Activated gamma-delta T cell treated with anti-CD3 and anti-CD28 coated beads, Interleukin-2, amount 50 U/mL, for 16 hours (primary cell): ENCODE measurements around the gene RNF25.
"Not testable (repeated sequence)": the region's sequence is repeated elsewhere in the genome, so short reads cannot be mapped to it uniquely, and the experiment has no call there.

Experiments used
- DNase-seq: peaks from one replicate; pipeline ENCODE4 v3.0.0-alpha.2; 2020; ENCODE audit warnings: low read depth

The RNF25 gene, protein sequence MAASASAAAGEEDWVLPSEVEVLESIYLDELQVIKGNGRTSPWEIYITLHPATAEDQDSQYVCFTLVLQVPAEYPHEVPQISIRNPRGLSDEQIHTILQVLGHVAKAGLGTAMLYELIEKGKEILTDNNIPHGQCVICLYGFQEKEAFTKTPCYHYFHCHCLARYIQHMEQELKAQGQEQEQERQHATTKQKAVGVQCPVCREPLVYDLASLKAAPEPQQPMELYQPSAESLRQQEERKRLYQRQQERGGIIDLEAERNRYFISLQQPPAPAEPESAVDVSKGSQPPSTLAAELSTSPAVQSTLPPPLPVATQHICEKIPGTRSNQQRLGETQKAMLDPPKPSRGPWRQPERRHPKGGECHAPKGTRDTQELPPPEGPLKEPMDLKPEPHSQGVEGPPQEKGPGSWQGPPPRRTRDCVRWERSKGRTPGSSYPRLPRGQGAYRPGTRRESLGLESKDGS

GRCh38 chr2:218671654-218672566 lies at the start of gene RNF25, which contains the start of gene STK36:
TSS of gene RNF25 (minus strand) at chr2:218672002. CDS start at chr2:218671970, 32 bp downstream.
TSS of gene STK36 (plus strand) at chr2:218672086. CDS start at chr2:218672830, 744 bp downstream.
- DNase-seq = peak; percentile 72

DNA sequence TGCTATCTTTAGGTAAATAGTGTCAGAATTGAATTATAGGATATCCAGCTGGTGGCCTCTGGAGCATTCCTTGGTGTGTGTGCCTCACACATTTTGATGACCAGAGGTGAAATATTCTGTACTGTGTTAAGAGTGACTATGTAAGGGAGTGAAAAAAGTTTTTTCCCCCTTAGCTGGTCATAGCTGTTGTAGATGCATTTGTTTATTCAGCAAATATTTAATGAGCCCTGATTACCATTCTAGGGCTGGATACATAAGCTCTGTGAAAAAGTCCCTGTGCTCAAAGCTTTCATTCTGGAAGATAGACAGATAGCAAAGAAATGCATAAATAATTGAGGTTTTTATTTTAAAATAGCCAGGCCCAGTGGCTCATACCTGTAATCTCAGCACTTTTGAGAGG lies 49.7 kb upstream of the RNF25 start:
- DNase-seq = no peak

DNA sequence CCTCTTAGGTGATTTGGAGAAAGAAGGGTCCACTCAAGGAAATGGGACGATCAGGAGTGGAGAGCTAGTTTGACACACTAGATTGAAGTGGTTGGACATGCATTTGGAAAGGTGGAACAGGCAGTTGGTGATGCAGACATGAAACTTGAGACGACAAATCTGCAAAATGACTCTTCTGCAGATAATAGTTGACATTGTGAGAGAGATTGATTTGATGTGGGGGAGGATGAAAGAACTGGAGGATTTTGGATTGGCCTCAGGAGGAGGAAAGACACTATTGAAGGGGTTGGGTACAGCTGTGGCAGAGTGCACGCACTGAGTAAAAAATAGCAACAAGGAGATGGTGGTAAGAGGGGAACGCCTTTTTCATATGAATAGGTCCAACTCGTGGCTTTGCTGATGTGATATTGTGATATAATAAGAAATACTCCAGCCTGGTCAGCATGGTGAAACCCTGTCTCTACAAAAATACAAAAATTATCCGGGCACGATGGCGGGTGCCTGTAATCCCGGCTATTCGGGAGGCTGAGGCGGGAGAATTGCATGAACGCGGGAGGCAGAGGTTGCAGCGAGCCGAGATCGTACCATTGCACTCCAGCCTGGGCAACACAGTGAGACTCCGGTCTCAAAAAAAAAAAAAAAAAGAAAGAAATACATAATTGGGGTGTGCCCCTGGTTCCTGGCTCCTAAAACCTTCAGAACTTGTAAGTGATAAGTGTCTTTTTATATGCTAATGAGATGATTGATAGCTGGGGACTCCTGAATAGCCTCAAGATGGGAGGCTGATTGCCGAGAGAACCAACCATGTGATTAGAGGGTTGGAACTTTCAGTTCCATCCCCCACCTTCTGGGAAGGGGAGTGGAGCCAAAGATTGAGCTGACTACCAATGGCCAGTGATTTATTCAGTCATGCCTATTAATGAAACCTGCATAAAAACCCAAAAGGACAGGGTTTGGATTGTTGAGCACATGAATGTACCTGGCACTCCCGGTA lies 48.5 kb upstream of the RNF25 start:
- DNase-seq = no peak

DNA sequence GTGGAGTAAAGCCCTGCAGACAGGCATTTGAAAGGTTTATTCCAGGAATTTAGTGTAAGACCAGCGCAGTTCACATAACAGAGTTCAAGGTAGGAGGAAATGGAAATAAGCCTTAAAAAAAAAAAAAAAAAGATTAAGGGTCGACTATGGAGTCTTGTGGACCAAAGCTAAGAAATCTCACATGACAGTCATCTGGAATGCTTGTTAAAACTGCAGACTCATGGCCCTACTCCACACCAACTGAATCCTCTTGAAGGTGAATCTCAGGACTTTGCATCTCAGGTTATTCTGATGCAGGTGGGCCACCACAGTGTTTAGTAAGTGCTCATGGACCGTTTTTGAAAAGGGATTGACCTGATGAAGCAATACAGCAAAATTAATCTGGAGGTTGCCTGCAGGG lies 47.7 kb upstream of the RNF25 start:
- DNase-seq = no peak

GRCh38 chr2:218718058-218718457 lies 46.3 kb upstream of the RNF25 start:
- no peak for DNase-seq

- DNase-seq = no peak
These were observed 45.5 kb upstream of the RNF25 start for GRCh38 chr2:218717262-218717661.

DNA sequence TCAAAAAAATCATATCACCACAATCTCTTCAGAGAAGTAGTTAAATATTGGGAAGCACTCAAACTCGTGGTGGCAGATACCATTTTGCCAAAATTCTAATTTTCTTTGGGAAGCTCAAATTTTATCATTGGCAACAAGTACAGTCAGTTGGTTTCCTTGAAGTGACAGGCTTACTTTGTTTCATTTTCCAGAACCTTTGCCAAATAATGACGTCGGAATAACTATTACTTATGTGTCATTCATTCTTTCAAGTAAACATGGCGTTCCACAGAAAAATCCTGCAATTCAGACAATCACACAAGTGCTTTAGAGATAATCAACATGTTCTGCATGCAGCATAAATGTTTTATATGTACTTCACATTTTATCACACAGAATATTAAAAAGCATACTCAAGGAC lies 44.3 kb upstream of the RNF25 start:
- no peak for DNase-seq

DNA sequence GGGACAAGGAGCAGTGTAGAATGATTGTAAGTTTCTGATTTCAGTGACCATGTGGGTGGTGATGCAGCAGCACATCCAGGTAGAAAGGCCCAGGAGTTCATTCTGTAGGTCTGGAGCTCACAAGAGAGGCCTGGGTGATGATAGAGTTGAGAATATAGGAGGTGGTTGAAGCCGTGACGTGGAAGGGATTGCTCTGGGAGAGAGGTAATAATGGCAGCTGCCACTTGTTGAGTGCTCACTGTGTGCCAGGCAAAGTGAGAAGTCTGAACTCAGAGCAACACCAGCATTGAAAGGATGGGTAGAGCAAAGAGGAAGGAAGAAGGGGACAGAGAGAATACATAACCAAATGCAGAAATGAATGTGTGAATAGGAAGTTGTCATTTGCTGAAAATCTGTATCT lies 42.1 kb upstream of the RNF25 start:
- no peak for DNase-seq

DNA sequence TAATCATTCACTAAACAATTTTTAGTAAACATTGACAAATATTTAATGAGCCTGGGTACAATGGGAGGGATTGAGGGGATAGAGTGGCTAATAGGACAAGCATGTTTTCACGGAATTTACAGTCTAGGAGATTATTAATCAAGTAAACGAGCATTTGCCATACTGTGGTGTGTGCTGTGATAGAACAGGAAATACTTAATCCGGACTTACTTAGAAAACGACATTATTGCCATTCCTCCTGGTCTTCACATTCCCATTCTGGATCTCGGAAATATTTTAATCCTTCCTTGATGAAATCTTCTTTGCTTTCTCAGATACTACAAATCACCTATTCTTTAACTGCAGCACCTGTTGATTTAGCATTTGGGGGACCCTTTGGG lies 39.7 kb upstream of the RNF25 start:
- DNase-seq = no peak

DNA sequence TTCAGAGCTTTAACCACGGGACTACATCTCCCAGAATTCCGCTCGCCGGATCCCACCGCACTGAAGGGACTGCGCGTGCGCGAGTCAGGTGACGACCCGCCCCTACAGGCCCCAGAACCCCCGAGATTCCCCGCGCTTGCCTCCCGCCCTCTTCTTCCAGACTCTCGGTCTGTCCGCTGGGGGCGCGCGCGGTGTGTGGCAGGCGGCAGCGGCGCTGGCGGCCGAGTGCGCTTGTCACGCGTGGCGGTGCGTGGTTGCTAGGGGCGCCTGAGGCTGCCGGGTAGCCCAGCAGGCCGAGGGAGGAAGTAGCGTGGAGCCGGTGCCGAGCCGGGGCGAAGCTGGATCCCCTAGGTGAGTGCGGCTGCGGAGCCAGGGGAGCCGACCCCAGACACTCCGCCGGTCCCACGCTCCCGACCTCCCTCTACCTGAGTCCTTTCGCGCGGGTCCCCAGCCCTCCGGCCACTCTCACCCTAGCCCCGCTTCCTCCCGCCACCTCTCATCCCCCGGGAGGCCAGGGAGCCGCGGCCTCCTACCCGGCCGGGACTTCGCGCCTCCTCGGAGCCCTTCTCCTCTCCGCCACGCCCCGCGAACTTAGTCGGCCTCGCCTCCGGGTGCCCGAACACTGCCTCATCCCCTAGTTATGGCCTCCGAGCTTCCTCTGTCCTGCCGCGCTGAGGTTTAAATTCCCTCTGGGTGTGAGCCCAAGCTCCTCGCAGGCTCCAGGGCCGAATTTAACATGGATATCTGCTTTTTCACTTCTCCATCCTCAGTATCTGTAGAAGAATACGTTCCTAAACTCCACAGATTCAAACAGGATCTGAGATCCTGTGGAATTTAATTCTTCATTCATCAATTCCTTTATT lies 39.1 kb upstream of the RNF25 start, which contains the start of gene TTLL4:
Gene TTLL4, plus strand, starts transcription at position 149 of the 863 bp plus-strand sequence. CDS start 26,842 bp downstream, outside the sequence.
- peak; percentile 97 for DNase-seq

GRCh38 chr2:218710334-218710686 lies 38.5 kb upstream of the RNF25 start:
- DNase-seq = no peak

- DNase-seq = no peak
These were observed 38.1 kb upstream of the RNF25 start for GRCh38 chr2:218709908-218710307.

DNA sequence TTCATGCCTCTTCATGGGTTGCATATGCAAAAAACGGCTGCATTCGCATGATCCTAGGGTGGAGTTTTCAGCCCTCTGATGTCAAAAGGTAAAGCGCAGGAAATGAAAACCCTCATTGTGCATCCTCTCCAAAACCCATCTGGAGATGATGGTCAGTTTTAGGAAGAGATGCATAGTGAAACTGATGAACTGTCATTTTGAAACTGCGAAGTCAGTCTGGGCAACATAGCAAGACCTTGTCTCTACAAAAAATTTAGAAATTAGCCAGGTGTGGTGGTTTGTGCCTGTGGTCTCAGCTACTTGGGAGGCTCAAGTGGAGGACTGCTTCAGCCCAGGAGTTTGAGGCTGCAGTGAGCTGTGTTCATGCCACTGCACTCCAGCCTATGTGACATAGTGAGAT lies 36.3 kb upstream of the RNF25 start:
- no peak for DNase-seq

- DNase-seq = no peak
These were observed 31.5 kb upstream of the RNF25 start for GRCh38 chr2:218703341-218703740.

DNA sequence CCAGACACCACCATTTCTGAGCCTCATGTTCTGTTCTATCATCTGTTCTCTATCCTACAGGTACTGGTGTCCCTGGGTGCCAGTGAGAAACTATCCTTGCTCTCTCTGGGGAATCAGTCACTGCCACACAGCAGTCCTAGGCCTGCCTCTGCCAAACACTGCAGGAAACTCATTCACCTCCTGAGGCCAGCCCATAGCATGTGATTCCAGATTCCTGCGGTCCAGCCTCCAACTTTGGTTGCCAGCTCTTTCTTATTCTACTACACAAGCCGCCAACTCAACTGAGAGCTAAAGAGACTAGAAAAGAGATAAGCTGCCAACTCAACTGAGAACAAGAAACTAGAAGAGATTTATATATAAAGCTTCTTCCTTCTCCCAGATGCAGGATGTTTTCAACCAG lies 30.0 kb upstream of the RNF25 start:
- DNase-seq = no peak

- DNase-seq = no peak
These were observed 27.1 kb upstream of the RNF25 start for GRCh38 chr2:218698885-218699284.

DNA sequence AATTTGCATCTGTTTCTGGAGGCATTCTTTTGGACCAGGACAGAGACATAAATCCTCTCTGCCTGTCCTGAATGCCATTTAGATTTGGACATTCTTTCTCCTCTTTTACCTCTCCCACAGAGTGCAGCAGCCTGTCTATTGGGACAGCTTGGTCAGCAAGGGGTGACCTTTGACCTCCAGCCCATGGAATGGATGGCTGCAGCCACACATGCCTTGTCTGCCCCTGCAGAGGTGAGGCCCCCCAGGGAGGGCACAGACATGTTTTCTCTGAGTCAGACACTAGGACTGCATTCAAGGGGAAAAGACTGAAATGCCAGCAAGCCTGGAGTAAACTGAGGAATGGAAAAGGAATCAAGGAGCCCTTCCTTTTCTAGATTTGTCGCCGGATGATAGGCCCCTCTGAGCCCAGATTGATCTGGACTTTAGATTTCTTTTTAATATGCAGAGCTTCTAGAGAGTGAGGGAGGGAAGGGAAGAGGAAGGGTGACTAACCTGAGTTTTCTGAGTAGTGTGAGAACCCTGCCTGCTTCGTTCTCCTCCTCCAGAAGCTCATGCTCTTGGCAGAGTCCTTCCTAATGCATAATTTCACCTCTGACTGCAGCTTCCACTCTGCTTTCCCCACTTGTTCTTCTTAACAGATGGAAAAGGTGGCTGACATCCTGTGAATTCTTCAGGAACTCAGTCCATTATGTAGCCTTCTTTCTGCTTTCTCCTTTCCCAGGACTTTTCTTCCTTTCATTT lies 22.8 kb upstream of the RNF25 start:
- DNase-seq = no peak

- DNase-seq = no peak
These were observed 19.4 kb upstream of the RNF25 start for GRCh38 chr2:218691234-218691633.

GRCh38 chr2:218687400-218688060 lies 15.7 kb upstream of the RNF25 start:
- not testable (repeated sequence) for DNase-seq
